Liver (tissue), 9 donors: ENCODE data around the gene NAP1L4. TPM values are rescaled to one million over a fixed set of nuclear protein-coding genes. Genes with fewer than 3 reads are reported as not detected.

Experiments used
- DNase-seq: peaks from one replicate; pipeline ENCODE4 v3.0.0-alpha.2; 2017; ENCODE audit warnings: low spot score
- H3K27ac ChIP-seq, 2 donors: one replicate each; pipeline ENCODE4 v1.7.0; 2013; ENCODE audit warnings: inconsistent platforms in 2 of 2, low read length in 2 of 2, control low read depth in 1 of 2, low read depth in 1 of 2, mild to moderate bottlenecking in 1 of 2
- H3K27me3 ChIP-seq, 4 donors: one replicate each; pipeline versions ENCODE4 v1.6.1 to v1.7.0; 2013; ENCODE audit warnings: low read length in 3 of 4, inconsistent platforms in 1 of 4, mild to moderate bottlenecking in 1 of 4, moderate library complexity in 1 of 4; ENCODE audit not compliant: control insufficient read depth in 4 of 4, insufficient read depth in 4 of 4
- H3K36me3 ChIP-seq, 4 donors: one replicate each; pipeline versions ENCODE4 v1.6.1 to v1.7.0; 2013; ENCODE audit warnings: low read length in 3 of 4, mild to moderate bottlenecking in 3 of 4, low read depth in 1 of 4, moderate library complexity in 1 of 4; ENCODE audit not compliant: control insufficient read depth in 4 of 4, insufficient read depth in 3 of 4
- H3K4me1 ChIP-seq, 4 donors: one replicate each; pipeline versions ENCODE4 v1.6.1 to v1.7.0; 2013; ENCODE audit warnings: low read length in 3 of 4, mild to moderate bottlenecking in 3 of 4, moderate library complexity in 1 of 4; ENCODE audit not compliant: control insufficient read depth in 4 of 4, insufficient read depth in 4 of 4
- H3K4me3 ChIP-seq, 3 donors: one replicate each; pipeline versions ENCODE4 v1.6.1 to v1.7.0; 2013; ENCODE audit warnings: low read length in 3 of 3, control low read depth in 1 of 3, low read depth in 1 of 3, mild to moderate bottlenecking in 1 of 3
- H3K9ac ChIP-seq, 2 donors: one replicate each; pipeline ENCODE4 v1.7.0; 2013; ENCODE audit warnings: low read length in 2 of 2, mild to moderate bottlenecking in 2 of 2, moderate library complexity in 2 of 2, control low read depth in 1 of 2, low read depth in 1 of 2
- H3K9me3 ChIP-seq, 4 donors: one replicate each; pipeline versions ENCODE4 v1.6.1 to v1.7.0; 2013; ENCODE audit warnings: low read length in 3 of 4; ENCODE audit not compliant: control insufficient read depth in 4 of 4
- ATF3 ChIP-seq: IDR thresholded peaks from 2 replicates; pipeline ENCODE4 v1.6.1; 2016; ENCODE audit warnings: antibody characterized with exemption
- CTCF ChIP-seq: fragments of 150-350 bp; IDR thresholded peaks from 2 replicates; pipeline ENCODE4 v1.5.1; 2017; ENCODE audit warnings: improper control_type of control experiment, low read depth, low read length; ENCODE audit not compliant: missing input control
- EGR1 ChIP-seq, 2 donors: IDR thresholded peaks; 2 replicates each; pipeline ENCODE4 v1.6.1; 2016 to 2018; ENCODE audit warnings: antibody characterized with exemption in 2 of 2, low read depth in 2 of 2
- FOXA1 ChIP-seq: IDR thresholded peaks from 2 replicates; pipeline ENCODE4 v1.6.1; 2016; ENCODE audit warnings: antibody characterized with exemption
- FOXA2 ChIP-seq: IDR thresholded peaks from 2 replicates; pipeline ENCODE4 v1.6.1; 2016; ENCODE audit warnings: antibody characterized with exemption
- GABPA ChIP-seq, 2 donors: IDR thresholded peaks in 1 of 2; conservative IDR thresholded peaks in 1 of 2; 2 replicates each; pipeline ENCODE4 v1.6.1; 2016; ENCODE audit warnings: antibody characterized with exemption in 2 of 2, mild to moderate bottlenecking in 1 of 2, moderate library complexity in 1 of 2
- HNF4A ChIP-seq, 2 donors: conservative IDR thresholded peaks; 2 replicates each; pipeline ENCODE4 v1.6.1; 2016; ENCODE audit warnings: antibody characterized with exemption in 2 of 2, mild to moderate bottlenecking in 2 of 2
- HNF4G ChIP-seq: IDR thresholded peaks from 2 replicates; pipeline ENCODE4 v1.6.1; 2016; ENCODE audit warnings: antibody characterized with exemption
- JUND ChIP-seq, 2 donors: IDR thresholded peaks; 2 replicates each; pipeline ENCODE4 v1.6.1; 2016; ENCODE audit warnings: antibody characterized with exemption in 2 of 2
- MAX ChIP-seq: IDR thresholded peaks from 2 replicates; pipeline ENCODE4 v1.6.1; 2016; ENCODE audit warnings: antibody characterized with exemption
- NR2F2 ChIP-seq: IDR thresholded peaks from 2 replicates; pipeline ENCODE4 v1.6.1; 2016; ENCODE audit warnings: antibody characterized with exemption
- RAD21 ChIP-seq, 2 donors: IDR thresholded peaks; 2 replicates each; pipeline ENCODE4 v1.6.1; 2016; ENCODE audit warnings: antibody characterized with exemption in 2 of 2, mild to moderate bottlenecking in 2 of 2
- REST ChIP-seq: IDR thresholded peaks from 2 replicates; pipeline ENCODE4 v1.6.1; 2016; ENCODE audit warnings: antibody characterized with exemption, mild to moderate bottlenecking
- RXRA ChIP-seq, 2 donors: IDR thresholded peaks; 2 replicates each; pipeline ENCODE4 v1.6.1; 2017 to 2018; ENCODE audit warnings: antibody characterized with exemption in 2 of 2, mild to moderate bottlenecking in 1 of 2
- SP1 ChIP-seq: IDR thresholded peaks from 2 replicates; pipeline ENCODE4 v1.6.1; 2018; ENCODE audit warnings: antibody characterized with exemption, mild to moderate bottlenecking
- TAF1 ChIP-seq: conservative IDR thresholded peaks from 2 replicates; pipeline ENCODE4 v1.6.1; 2016; ENCODE audit warnings: antibody characterized with exemption, mild to moderate bottlenecking
- YY1 ChIP-seq: IDR thresholded peaks from 2 replicates; pipeline ENCODE4 v1.6.1; 2016; ENCODE audit warnings: antibody characterized with exemption, mild to moderate bottlenecking
- ZBTB33 ChIP-seq: IDR thresholded peaks from 2 replicates; pipeline ENCODE4 v1.6.1; 2016; ENCODE audit warnings: antibody characterized with exemption
- WGBS: extraction: QIAGEN DNeasy Blood & Tissue Kit; methylation state at CpG from one replicate; pipeline ENCODE4 v1.1.7; 2013; 5-methylcytosine and 5-hydroxymethylcytosine counted together
- polyA plus RNA-seq, 2 donors: library from polyadenylated mRNA; stranded (reverse) in 1 of 2; unstranded in 1 of 2; fragments of 200-250 nt in 1 of 2; fragments of >200 nt in 1 of 2; fragmentation: Nextera tagmentation in 1 of 2; extraction: Ambion mirVana in 1 of 2; gene quantifications; one replicate each; pipeline versions ENCODE4 v1.2.1 to v1.2.3, GENCODE V29; 2013 to 2015
- total RNA-seq, 2 donors: library from RNA; depleted of rRNA; stranded (reverse); fragments of >200 nt; gene quantifications; one replicate each; pipeline ENCODE4 v1.2.3, GENCODE V29; 2014
- donor health status: healthy.
- donor health status: healthy.
- donor health status: healthy.
- donor health status: healthy.
- donor health status: healthy.

NAP1L4 gene
- total and polyA plus RNA-seq, 4 donors = 33.2 to 110 (median 46.7) TPM

- H3K9ac ChIP-seq = no peak overlapping the region
- no peak for TF ChIP-seq SP1
- no peak for TF ChIP-seq REST
- no peak for TF ChIP-seq CTCF
- TF ChIP-seq RXRA (IDR thresholded peaks at IDR 0.05) = no peak
- no peak for TF ChIP-seq TAF1
- TF ChIP-seq GABPA (IDR thresholded peaks at IDR 0.05 in 1 of 2, conservative IDR thresholded peaks at IDR 0.05 in 1 of 2) = no peak
- no peak for TF ChIP-seq FOXA2
- no peak for TF ChIP-seq NR2F2
- TF ChIP-seq HNF4G = no peak
- no peak for TF ChIP-seq MAX
- no peak for TF ChIP-seq HNF4A (conservative IDR thresholded peaks at IDR 0.05)
- TF ChIP-seq ATF3 = no peak
- TF ChIP-seq RAD21 (IDR thresholded peaks at IDR 0.05) = no peak
- no peak for TF ChIP-seq YY1
- TF ChIP-seq FOXA1 = no peak
- no peak for TF ChIP-seq EGR1 (IDR thresholded peaks at IDR 0.05; ENCODE audit: low read depth in 2 of 2)
- TF ChIP-seq ZBTB33 = no peak
- no peak for TF ChIP-seq JUND (IDR thresholded peaks at IDR 0.05)
- no peak for DNase-seq
- no peaks in the 10 kb centered on the region for H3K9me3 ChIP-seq
- no peak overlapping the region for H3K27ac ChIP-seq
- H3K4me1 ChIP-seq = peaks cover 0 to 3% (median 0%) of the 10 kb centered on the region in 4 donors
- H3K4me3 ChIP-seq = no peak overlapping the region
- WGBS = 80% methylated on average over 7 of the region's 7 CpGs
- peaks cover 5 to 51% (median 43%) of the 10 kb centered on the region in 4 donors for H3K36me3 ChIP-seq
- H3K27me3 ChIP-seq = no peaks in the 10 kb centered on the region
These were observed 15.0 kb downstream of the NAP1L4 start for GRCh38 chr11:2977113-2977512.
